PFSK-1 (cell line): ENCODE results near the gene TFEB.

Source experiments
- POLR2AphosphoS5 ChIP-seq: IDR thresholded peaks from 2 replicates; pipeline ENCODE4 v1.6.1; 2012; ENCODE audit warnings: low read depth, mild to moderate bottlenecking, control low read depth, low read length, moderate library complexity
- REST ChIP-seq, 2 experiments: IDR thresholded peaks; 2 replicates each; pipeline versions ENCODE4 v1.6.1 to v1.8.0; 2011 to 2012; ENCODE audit warnings: low read depth in 2 of 2, low read length in 2 of 2, control low read depth in 1 of 2, inconsistent platforms in 1 of 2, mild to moderate bottlenecking in 1 of 2, moderate library complexity in 1 of 2; ENCODE audit not compliant: insufficient read depth in 1 of 2
- SIN3A ChIP-seq: IDR thresholded peaks from 2 replicates; pipeline ENCODE4 v1.6.1; 2012; ENCODE audit warnings: mild to moderate bottlenecking, low read length, moderate library complexity, borderline replicate concordance; ENCODE audit not compliant: insufficient read depth
- TAF1 ChIP-seq: IDR thresholded peaks from 2 replicates; pipeline ENCODE4 v1.6.1; 2012; ENCODE audit warnings: low read length, control low read depth, borderline replicate concordance; ENCODE audit not compliant: insufficient read depth

DNA sequence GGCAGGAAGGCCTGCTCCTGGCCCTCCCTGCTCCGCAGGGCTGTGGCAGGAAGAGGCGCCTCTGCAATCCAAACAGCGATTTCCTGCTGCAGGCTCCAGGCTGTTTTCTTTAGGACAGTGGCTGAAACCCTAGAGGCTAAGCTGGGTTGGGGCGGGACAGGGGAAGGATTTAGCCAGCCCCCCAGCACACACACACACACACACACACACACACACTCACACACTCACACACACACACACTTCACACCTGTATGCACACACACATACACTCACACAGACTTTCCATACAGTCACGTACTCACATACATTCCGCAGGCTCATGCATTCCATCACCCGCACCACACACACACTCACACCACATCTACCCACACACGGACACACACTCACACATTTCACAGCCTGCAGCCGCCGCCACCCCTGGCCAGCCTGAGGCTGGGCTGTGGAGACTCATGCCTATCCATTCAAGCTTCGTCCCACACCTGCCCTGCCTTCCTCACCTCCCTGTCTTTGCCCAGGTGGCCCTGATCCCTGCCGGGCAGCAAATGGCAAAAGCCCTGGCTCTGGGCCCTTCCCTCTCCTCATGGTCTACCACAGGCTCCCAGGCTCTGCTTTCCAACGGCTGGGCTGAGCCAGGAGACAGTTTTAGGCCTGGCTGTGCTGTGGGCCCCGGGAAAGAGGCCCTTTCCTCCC is 79.3 kb downstream of the TFEB start:
- peak; percentile 55; the same call in 1 of the 2 replicates for TF ChIP-seq SIN3A
- TF ChIP-seq POLR2AphosphoS5: peak; percentile 39; the same call in 1 of the 2 replicates
- TF ChIP-seq TAF1: peak; percentile 24; the same call in 1 of the 2 replicates
- no peak; a peak in 1 of 4 replicates for TF ChIP-seq REST (IDR thresholded peaks at IDR 0.05; ENCODE audit: insufficient read depth in 1 of 2, low read depth in 2 of 2, low read length in 2 of 2)
